ENCODE data around the gene ZNF831.

GRCh38 chr20:59291740-59292383, 128.2 kb downstream of the ZNF831 start:
- TF ChIP-seq, protein P1, sequence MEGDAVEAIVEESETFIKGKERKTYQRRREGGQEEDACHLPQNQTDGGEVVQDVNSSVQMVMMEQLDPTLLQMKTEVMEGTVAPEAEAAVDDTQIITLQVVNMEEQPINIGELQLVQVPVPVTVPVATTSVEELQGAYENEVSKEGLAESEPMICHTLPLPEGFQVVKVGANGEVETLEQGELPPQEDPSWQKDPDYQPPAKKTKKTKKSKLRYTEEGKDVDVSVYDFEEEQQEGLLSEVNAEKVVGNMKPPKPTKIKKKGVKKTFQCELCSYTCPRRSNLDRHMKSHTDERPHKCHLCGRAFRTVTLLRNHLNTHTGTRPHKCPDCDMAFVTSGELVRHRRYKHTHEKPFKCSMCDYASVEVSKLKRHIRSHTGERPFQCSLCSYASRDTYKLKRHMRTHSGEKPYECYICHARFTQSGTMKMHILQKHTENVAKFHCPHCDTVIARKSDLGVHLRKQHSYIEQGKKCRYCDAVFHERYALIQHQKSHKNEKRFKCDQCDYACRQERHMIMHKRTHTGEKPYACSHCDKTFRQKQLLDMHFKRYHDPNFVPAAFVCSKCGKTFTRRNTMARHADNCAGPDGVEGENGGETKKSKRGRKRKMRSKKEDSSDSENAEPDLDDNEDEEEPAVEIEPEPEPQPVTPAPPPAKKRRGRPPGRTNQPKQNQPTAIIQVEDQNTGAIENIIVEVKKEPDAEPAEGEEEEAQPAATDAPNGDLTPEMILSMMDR (IDR thresholded peaks at IDR 0.05 in 2 of 3, conservative IDR thresholded peaks at IDR 0.05 in 1 of 3; ENCODE audit: borderline replicate concordance in 1 of 3, insufficient read depth in 1 of 3, low read depth in 2 of 3, low read length in 2 of 3), result no peak
- no peak for TF ChIP-seq REST (IDR thresholded peaks at IDR 0.05; ENCODE audit: low read depth)
- TF ChIP-seq, protein P2, sequence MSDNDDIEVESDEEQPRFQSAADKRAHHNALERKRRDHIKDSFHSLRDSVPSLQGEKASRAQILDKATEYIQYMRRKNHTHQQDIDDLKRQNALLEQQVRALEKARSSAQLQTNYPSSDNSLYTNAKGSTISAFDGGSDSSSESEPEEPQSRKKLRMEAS (IDR thresholded peaks at IDR 0.05), result no peak
- no peak for TF ChIP-seq POLR2AphosphoS5 (IDR thresholded peaks at IDR 0.05; ENCODE audit: low read depth, low read length)
- TF ChIP-seq TCF7L2 (IDR thresholded peaks at IDR 0.05; ENCODE audit: borderline replicate concordance, extremely low read depth, insufficient read depth, insufficient read length), result no peak
- TF ChIP-seq EZH2 (IDR thresholded peaks at IDR 0.05), result no peak
- no peak for TF ChIP-seq RAD21 (IDR thresholded peaks at IDR 0.05; ENCODE audit: low read depth)
